ENCODE results near the gene KIF5C.

GRCh38 chr2:148876595-148877402 lies 1.8 kb downstream of the KIF5C start:
- TF ChIP-seq, protein P1, sequence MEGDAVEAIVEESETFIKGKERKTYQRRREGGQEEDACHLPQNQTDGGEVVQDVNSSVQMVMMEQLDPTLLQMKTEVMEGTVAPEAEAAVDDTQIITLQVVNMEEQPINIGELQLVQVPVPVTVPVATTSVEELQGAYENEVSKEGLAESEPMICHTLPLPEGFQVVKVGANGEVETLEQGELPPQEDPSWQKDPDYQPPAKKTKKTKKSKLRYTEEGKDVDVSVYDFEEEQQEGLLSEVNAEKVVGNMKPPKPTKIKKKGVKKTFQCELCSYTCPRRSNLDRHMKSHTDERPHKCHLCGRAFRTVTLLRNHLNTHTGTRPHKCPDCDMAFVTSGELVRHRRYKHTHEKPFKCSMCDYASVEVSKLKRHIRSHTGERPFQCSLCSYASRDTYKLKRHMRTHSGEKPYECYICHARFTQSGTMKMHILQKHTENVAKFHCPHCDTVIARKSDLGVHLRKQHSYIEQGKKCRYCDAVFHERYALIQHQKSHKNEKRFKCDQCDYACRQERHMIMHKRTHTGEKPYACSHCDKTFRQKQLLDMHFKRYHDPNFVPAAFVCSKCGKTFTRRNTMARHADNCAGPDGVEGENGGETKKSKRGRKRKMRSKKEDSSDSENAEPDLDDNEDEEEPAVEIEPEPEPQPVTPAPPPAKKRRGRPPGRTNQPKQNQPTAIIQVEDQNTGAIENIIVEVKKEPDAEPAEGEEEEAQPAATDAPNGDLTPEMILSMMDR (IDR thresholded peaks at IDR 0.05) = no peak
- no peak for TF ChIP-seq POLR2A (IDR thresholded peaks at IDR 0.05)

Data from Peyer's patch (tissue), 4 donors.